Cardiac muscle cell (in vitro differentiated cells and primary cell): ENCODE data around the gene MAP3K5. TPM values are rescaled to one million over a fixed set of nuclear protein-coding genes. Genes with fewer than 3 reads are reported as not detected.

Experiments
- DNase-seq, 2 donors: peaks; one replicate each; pipeline versions ENCODE4 v3.0.0 to v3.0.0-alpha.2; 2010 to 2017; ENCODE audit warnings: low read depth in 1 of 2, low spot score in 1 of 2
- H3K27ac ChIP-seq: fragments of 200-600 bp; sonication (generic); 2 replicates; pipeline ENCODE4 v1.5.1; 2016
- H3K27me3 ChIP-seq: fragments of 200-600 bp; sonication (generic); 2 replicates; pipeline ENCODE4 v1.6.0; 2016; ENCODE audit warnings: control low read depth
- H3K36me3 ChIP-seq: fragments of 200-600 bp; sonication (generic); 2 replicates; pipeline ENCODE4 v1.5.1; 2016; ENCODE audit warnings: control low read depth
- H3K4me1 ChIP-seq: fragments of 200-600 bp; sonication (generic); 2 replicates; pipeline ENCODE4 v1.8.1; 2017; ENCODE audit warnings: low read depth, mild to moderate bottlenecking, mixed run types
- H3K4me3 ChIP-seq: fragments of 200-600 bp; sonication (generic); 2 replicates; pipeline ENCODE4 v1.5.1; 2016; ENCODE audit warnings: mild to moderate bottlenecking
- H3K9me3 ChIP-seq: fragments of 200-600 bp; sonication (generic); 2 replicates; pipeline ENCODE4 v1.5.1; 2017; ENCODE audit warnings: low read depth, mild to moderate bottlenecking, control low read depth
- polyA plus RNA-seq: library from polyadenylated mRNA; unstranded; fragments of >200 nt; fragmentation: Nextera tagmentation; extraction: Ambion mirVana; gene quantifications from 2 replicates; pipeline ENCODE4 v1.2.1, GENCODE V29; 2016
- total RNA-seq: library from RNA; depleted of rRNA; stranded (reverse); fragments of >200 nt; gene quantifications from 2 replicates; pipeline ENCODE4 v1.2.3, GENCODE V29; 2016
- TF ChIP-seq, protein P1 (sequence below): IDR thresholded peaks from 2 replicates; pipeline ENCODE4 v1.5.1; 2012; ENCODE audit warnings: low read depth, mild to moderate bottlenecking, low read length

Gene MAP3K5
- total and polyA plus RNA-seq, 2 experiments from 2014 or later = 2.8 to 3.0 TPM

DNA sequence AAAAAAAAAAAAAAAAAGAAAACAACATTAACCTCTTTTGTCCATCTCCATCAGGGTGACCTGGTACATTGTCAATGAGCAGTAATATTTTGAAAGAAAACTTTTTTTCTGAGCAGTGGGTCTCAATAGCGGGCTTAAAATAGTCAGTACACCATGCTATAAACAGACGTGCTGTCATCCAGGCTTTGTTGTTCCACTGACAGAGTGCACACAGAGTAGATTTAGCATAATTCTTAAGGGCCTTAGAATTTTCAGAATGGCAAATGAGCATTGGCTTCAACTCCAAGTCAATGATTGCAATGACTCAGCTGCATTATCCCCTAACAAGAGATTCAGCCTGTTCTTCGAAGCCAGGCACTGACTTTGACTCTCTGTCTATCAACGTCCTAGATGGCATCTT, 277.7 kb downstream of the MAP3K5 start:
- Histone ChIP-seq H3K4me1 (no peaks in the 10 kb centered on the region), H3K4me3 (no peak overlapping the region), H3K27me3 (no peaks in the 10 kb centered on the region), H3K27ac (no peak overlapping the region), H3K36me3 (no peaks in the 10 kb centered on the region), H3K9me3 (no peaks in the 10 kb centered on the region)
- no peak for DNase-seq
- TF ChIP-seq, protein P1, sequence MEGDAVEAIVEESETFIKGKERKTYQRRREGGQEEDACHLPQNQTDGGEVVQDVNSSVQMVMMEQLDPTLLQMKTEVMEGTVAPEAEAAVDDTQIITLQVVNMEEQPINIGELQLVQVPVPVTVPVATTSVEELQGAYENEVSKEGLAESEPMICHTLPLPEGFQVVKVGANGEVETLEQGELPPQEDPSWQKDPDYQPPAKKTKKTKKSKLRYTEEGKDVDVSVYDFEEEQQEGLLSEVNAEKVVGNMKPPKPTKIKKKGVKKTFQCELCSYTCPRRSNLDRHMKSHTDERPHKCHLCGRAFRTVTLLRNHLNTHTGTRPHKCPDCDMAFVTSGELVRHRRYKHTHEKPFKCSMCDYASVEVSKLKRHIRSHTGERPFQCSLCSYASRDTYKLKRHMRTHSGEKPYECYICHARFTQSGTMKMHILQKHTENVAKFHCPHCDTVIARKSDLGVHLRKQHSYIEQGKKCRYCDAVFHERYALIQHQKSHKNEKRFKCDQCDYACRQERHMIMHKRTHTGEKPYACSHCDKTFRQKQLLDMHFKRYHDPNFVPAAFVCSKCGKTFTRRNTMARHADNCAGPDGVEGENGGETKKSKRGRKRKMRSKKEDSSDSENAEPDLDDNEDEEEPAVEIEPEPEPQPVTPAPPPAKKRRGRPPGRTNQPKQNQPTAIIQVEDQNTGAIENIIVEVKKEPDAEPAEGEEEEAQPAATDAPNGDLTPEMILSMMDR = no peak

DNA sequence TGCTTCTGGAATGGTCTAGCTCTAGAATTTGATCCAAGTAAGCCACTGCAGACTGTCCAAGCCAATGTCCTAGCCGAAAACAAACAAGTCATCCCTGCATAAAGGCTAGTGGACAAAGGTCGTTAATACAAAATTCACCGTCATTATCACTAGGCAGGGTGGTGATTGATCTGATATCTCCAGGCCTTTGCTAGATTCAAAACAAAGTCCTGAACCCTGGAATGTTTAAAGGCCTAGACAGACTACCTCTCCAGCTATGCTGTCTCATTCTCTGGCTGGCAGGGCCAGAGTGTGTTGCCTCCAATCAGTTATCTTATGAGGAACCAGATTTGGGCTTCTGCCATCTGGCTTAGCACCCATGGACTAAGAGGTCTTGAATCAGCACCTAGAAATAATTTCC, 280.4 kb downstream of the MAP3K5 start:
- DNase-seq = no peak
- no peaks in the 10 kb centered on the region for H3K4me1 ChIP-seq
- H3K27me3 ChIP-seq = no peaks in the 10 kb centered on the region
- H3K4me3 ChIP-seq = no peak overlapping the region
- TF ChIP-seq, protein P1 = no peak
- H3K36me3 ChIP-seq = no peaks in the 10 kb centered on the region
- H3K9me3 ChIP-seq = no peaks in the 10 kb centered on the region
- H3K27ac ChIP-seq = no peak overlapping the region

DNA sequence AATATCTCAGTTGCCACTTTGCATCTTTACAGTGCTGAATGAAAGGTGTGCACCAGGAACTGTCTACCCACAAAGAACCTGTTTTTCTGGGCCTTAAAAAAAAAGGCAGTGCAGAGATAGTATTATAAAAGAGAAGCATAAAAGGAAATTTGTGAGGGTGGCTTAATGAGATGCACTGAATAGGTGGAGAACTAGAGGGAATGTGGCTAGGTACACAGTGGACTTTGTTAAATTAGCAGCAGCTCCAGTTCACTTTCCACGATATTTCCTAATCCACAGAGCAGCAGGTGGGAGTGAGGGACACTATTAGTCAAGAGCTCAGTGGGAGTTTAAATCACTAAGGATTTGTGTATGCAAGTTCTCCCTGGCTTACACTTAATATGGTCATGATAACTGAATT, 280.9 kb downstream of the MAP3K5 start:
- no peaks in the 10 kb centered on the region for H3K36me3 ChIP-seq
- no peak overlapping the region for H3K4me3 ChIP-seq
- no peak overlapping the region for H3K27ac ChIP-seq
- H3K9me3 ChIP-seq = no peaks in the 10 kb centered on the region
- H3K27me3 ChIP-seq = no peaks in the 10 kb centered on the region
- no peak for DNase-seq
- TF ChIP-seq, protein P1 = no peak
- no peaks in the 10 kb centered on the region for H3K4me1 ChIP-seq

DNA sequence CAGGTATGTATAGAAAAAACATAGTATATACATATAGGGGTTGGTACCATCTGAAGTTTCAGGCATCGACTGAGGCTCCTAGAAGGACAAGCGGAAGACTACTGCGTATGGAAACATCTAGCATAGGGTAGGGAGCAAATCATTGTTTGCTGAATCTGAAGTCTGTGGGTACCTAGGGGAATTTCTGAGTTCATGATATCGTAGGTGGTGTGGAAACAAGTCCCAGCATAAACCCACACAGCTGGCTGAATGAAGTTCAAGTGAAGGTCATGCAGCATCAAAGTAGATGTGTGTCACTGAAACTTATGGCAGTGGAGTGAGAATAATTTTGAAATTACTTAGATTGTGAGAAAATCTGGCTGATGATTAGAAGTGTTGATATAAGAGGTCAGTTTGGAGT, 281.5 kb downstream of the MAP3K5 start:
- no peaks in the 10 kb centered on the region for H3K9me3 ChIP-seq
- H3K4me1 ChIP-seq = no peaks in the 10 kb centered on the region
- no peak overlapping the region for H3K27ac ChIP-seq
- H3K27me3 ChIP-seq = no peaks in the 10 kb centered on the region
- no peak for DNase-seq
- TF ChIP-seq, protein P1 = no peak
- H3K36me3 ChIP-seq = no peaks in the 10 kb centered on the region
- no peak overlapping the region for H3K4me3 ChIP-seq

DNA sequence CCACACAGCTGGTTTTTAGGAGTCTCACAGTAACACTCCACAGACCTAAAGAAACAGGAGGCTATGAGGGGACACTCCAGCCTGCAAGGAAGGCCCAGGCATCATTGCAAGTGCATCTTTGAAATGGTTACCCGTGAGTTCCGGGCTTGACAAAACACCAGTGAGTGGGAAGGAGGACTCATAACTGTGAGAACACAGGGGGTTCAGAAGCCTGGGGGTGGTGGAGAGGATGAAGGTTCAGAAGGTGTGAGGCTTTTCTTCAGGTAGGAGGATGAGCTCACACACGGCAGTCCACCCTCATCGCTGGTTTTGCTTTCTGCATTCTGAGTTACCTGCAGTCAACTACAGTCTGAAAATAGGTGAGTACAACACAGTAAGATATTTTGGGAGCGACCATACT, 282.0 kb downstream of the MAP3K5 start:
- Histone ChIP-seq H3K27ac (no peak overlapping the region), H3K9me3 (no peaks in the 10 kb centered on the region), H3K27me3 (no peaks in the 10 kb centered on the region), H3K4me3 (no peak overlapping the region), H3K4me1 (no peaks in the 10 kb centered on the region), H3K36me3 (no peaks in the 10 kb centered on the region)
- TF ChIP-seq, protein P1 = no peak
- DNase-seq = no peak
